ENCODE results near the gene MTX1. TPM values are rescaled to one million over a fixed set of nuclear protein-coding genes. Genes with fewer than 3 reads are reported as not detected.
"Not testable (repeated sequence)": the region's sequence is repeated elsewhere in the genome, so short reads cannot be mapped to it uniquely, and the experiment has no call there.

MTX1 gene
- total RNA-seq, 1 experiment from 2014 or later: 49.5 TPM

GRCh38 chr1:155206891-155207805 is 1.3 kb upstream of the MTX1 start:
- peak overlapping the region; percentile 38; the same call in 1 of the 2 replicates for H3K4me3 ChIP-seq (ENCODE audit: low read length)
- peak overlapping the region; percentile 98 for H3K4me2 ChIP-seq (ENCODE audit: low read depth, low read length, poor library complexity, severe bottlenecking)
- H3K27me3 ChIP-seq (ENCODE audit: low read length): no peaks in the 10 kb centered on the region
- peak overlapping the region; percentile 59 for H3K9ac ChIP-seq (ENCODE audit: low read length)
- H3K27ac ChIP-seq (ENCODE audit: low read length): peak overlapping the region; percentile 57
- peaks cover 16% of the 10 kb centered on the region for H3K79me2 ChIP-seq (ENCODE audit: low read length)
- H3K36me3 ChIP-seq (ENCODE audit: insufficient read depth, low read length): no peaks in the 10 kb centered on the region
- H3K9me3 ChIP-seq (ENCODE audit: low read length): no peaks in the 10 kb centered on the region
- peaks cover 29% of the 10 kb centered on the region for H3K4me1 ChIP-seq (ENCODE audit: low read length)
- peak; percentile 96 for DNase-seq
- no peaks in the 10 kb centered on the region for H4K20me1 ChIP-seq (ENCODE audit: insufficient read depth, low read depth, low read length)
- peak overlapping the region; percentile 39; the same call in 1 of the 2 replicates for H2AFZ ChIP-seq (ENCODE audit: low read length)
- no peaks in the 10 kb centered on the region for H3K9me2 ChIP-seq (replicated peaks; ENCODE audit: insufficient read depth, low read length)

- Histone ChIP-seq H3K9me3 (ENCODE audit: low read length) (no peaks in the 10 kb centered on the region), H3K36me3 (ENCODE audit: insufficient read depth, low read length) (no peaks in the 10 kb centered on the region), H3K27ac (ENCODE audit: low read length) (peak within 1 kb of the TSS; percentile 86), H3K4me2 (ENCODE audit: low read depth, low read length, poor library complexity, severe bottlenecking) (peak within 1 kb of the TSS; percentile 98), H3K9ac (ENCODE audit: low read length) (peak within 1 kb of the TSS; percentile 92), H3K4me1 (ENCODE audit: low read length) (peaks cover 29% of the 10 kb centered on the region), H3K9me2 (replicated peaks; ENCODE audit: insufficient read depth, low read length) (no peaks in the 10 kb centered on the region), H3K4me3 (ENCODE audit: low read length) (peak within 1 kb of the TSS; percentile 99), H3K27me3 (ENCODE audit: low read length) (no peaks in the 10 kb centered on the region), H4K20me1 (ENCODE audit: insufficient read depth, low read depth, low read length) (no peaks in the 10 kb centered on the region), H2AFZ (ENCODE audit: low read length) (peak within 1 kb of the TSS; percentile 81), H3K79me2 (ENCODE audit: low read length) (peaks cover 16% of the 10 kb centered on the region)
- DNase-seq: no peak
Measured at GRCh38 chr1:155207806-155208540, 522 bp upstream of the MTX1 start, which contains the start of gene THBS3. TSS of gene THBS3 (minus strand) at chr1:155207897. CDS start at chr1:155207876, 21 bp downstream.

GRCh38 chr1:155209312-155209721 is 822 bp downstream of the MTX1 start:
- peaks cover 16% of the 10 kb centered on the region for H3K79me2 ChIP-seq (ENCODE audit: low read length)
- H3K27me3 ChIP-seq (ENCODE audit: low read length): no peaks in the 10 kb centered on the region
- H3K4me1 ChIP-seq (ENCODE audit: low read length): peaks cover 29% of the 10 kb centered on the region
- H3K4me2 ChIP-seq (ENCODE audit: low read depth, low read length, poor library complexity, severe bottlenecking): peak overlapping the region; percentile 98
- no peaks in the 10 kb centered on the region for H4K20me1 ChIP-seq (ENCODE audit: insufficient read depth, low read depth, low read length)
- H3K9me3 ChIP-seq (ENCODE audit: low read length): no peaks in the 10 kb centered on the region
- H3K36me3 ChIP-seq (ENCODE audit: insufficient read depth, low read length): no peaks in the 10 kb centered on the region
- peak overlapping the region; percentile 92 for H3K9ac ChIP-seq (ENCODE audit: low read length)
- H2AFZ ChIP-seq (ENCODE audit: low read length): 0 out of 2 replicates have a peak overlapping the region, but pooled peaks have one; percentile 81
- peak overlapping the region; percentile 99 for H3K4me3 ChIP-seq (ENCODE audit: low read length)
- no peak for DNase-seq
- no peaks in the 10 kb centered on the region for H3K9me2 ChIP-seq (replicated peaks; ENCODE audit: insufficient read depth, low read length)
- peak overlapping the region; percentile 19; the same call in 1 of the 2 replicates for H3K27ac ChIP-seq (ENCODE audit: low read length)

- H3K4me3 ChIP-seq (ENCODE audit: low read length): peak overlapping the region; percentile 99
- H3K9me2 ChIP-seq (replicated peaks; ENCODE audit: insufficient read depth, low read length): no peaks in the 10 kb centered on the region
- H3K4me1 ChIP-seq (ENCODE audit: low read length): peaks cover 29% of the 10 kb centered on the region
- DNase-seq: no peak
- H3K27me3 ChIP-seq (ENCODE audit: low read length): no peaks in the 10 kb centered on the region
- H3K9me3 ChIP-seq (ENCODE audit: low read length): no peaks in the 10 kb centered on the region
- H3K4me2 ChIP-seq (ENCODE audit: low read depth, low read length, poor library complexity, severe bottlenecking): peak overlapping the region; percentile 98
- no peaks in the 10 kb centered on the region for H3K36me3 ChIP-seq (ENCODE audit: insufficient read depth, low read length)
- H3K79me2 ChIP-seq (ENCODE audit: low read length): peaks cover 16% of the 10 kb centered on the region
- H2AFZ ChIP-seq (ENCODE audit: low read length): no peak overlapping the region
- H3K9ac ChIP-seq (ENCODE audit: low read length): peak overlapping the region; percentile 92
- no peaks in the 10 kb centered on the region for H4K20me1 ChIP-seq (ENCODE audit: insufficient read depth, low read depth, low read length)
- no peak overlapping the region for H3K27ac ChIP-seq (ENCODE audit: low read length)
Measured at GRCh38 chr1:155210314-155211104, 2.0 kb downstream of the MTX1 start.

- not testable (repeated sequence) for H3K9me2 ChIP-seq (replicated peaks; ENCODE audit: insufficient read depth, low read length); H3K4me3 ChIP-seq (ENCODE audit: low read length); H3K4me2 ChIP-seq (ENCODE audit: low read depth, low read length, poor library complexity, severe bottlenecking); H3K27ac ChIP-seq (ENCODE audit: low read length); H4K20me1 ChIP-seq (ENCODE audit: insufficient read depth, low read depth, low read length); H3K9me3 ChIP-seq (ENCODE audit: low read length); H3K36me3 ChIP-seq (ENCODE audit: insufficient read depth, low read length); DNase-seq; H3K9ac ChIP-seq (ENCODE audit: low read length); H3K27me3 ChIP-seq (ENCODE audit: low read length); H2AFZ ChIP-seq (ENCODE audit: low read length)
- peaks cover 16% of the 10 kb centered on the region for H3K79me2 ChIP-seq (ENCODE audit: low read length)
- H3K4me1 ChIP-seq (ENCODE audit: low read length): peaks cover 29% of the 10 kb centered on the region
Measured at GRCh38 chr1:155211381-155212050, 3.0 kb downstream of the MTX1 start.

- H3K36me3 ChIP-seq (ENCODE audit: insufficient read depth, low read length); H3K4me3 ChIP-seq (ENCODE audit: low read length); H2AFZ ChIP-seq (ENCODE audit: low read length); H4K20me1 ChIP-seq (ENCODE audit: insufficient read depth, low read depth, low read length); H3K9me3 ChIP-seq (ENCODE audit: low read length); H3K9me2 ChIP-seq (replicated peaks; ENCODE audit: insufficient read depth, low read length); H3K4me2 ChIP-seq (ENCODE audit: low read depth, low read length, poor library complexity, severe bottlenecking); H3K27ac ChIP-seq (ENCODE audit: low read length); H3K27me3 ChIP-seq (ENCODE audit: low read length); H3K9ac ChIP-seq (ENCODE audit: low read length); DNase-seq: not testable (repeated sequence)
- Histone ChIP-seq H3K4me1 (ENCODE audit: low read length) (peaks cover 27% of the 10 kb centered on the region), H3K79me2 (ENCODE audit: low read length) (peaks cover 16% of the 10 kb centered on the region)
Measured at GRCh38 chr1:155212051-155212440, 3.6 kb downstream of the MTX1 start.

GRCh38 chr1:155214702-155215101 is 6.2 kb downstream of the MTX1 start:
- not testable (repeated sequence) for H3K9ac ChIP-seq (ENCODE audit: low read length); H3K4me3 ChIP-seq (ENCODE audit: low read length); H3K9me3 ChIP-seq (ENCODE audit: low read length); H4K20me1 ChIP-seq (ENCODE audit: insufficient read depth, low read depth, low read length); H3K27ac ChIP-seq (ENCODE audit: low read length); H3K36me3 ChIP-seq (ENCODE audit: insufficient read depth, low read length); H3K27me3 ChIP-seq (ENCODE audit: low read length); H3K79me2 ChIP-seq (ENCODE audit: low read length); DNase-seq; H3K9me2 ChIP-seq (replicated peaks; ENCODE audit: insufficient read depth, low read length); H2AFZ ChIP-seq (ENCODE audit: low read length); H3K4me2 ChIP-seq (ENCODE audit: low read depth, low read length, poor library complexity, severe bottlenecking)
- peaks cover 14% of the 10 kb centered on the region for H3K4me1 ChIP-seq (ENCODE audit: low read length)

Measured in Karpas-422 (cell line).